CD4-positive, alpha-beta T cell treated with Interleukin-12 subunit alpha and Interleukin-12 subunit beta, for 1 hour (primary cell): ENCODE data around the gene C1QTNF12.
"Not testable (repeated sequence)": the region's sequence is repeated elsewhere in the genome, so short reads cannot be mapped to it uniquely, and the experiment has no call there.

Source experiments
- DNase-seq: peaks from one replicate; pipeline ENCODE4 v3.0.0-alpha.2; 2020

C1QTNF12 gene

GRCh38 chr1:1196431-1197187, 49.9 kb downstream of the C1QTNF12 start:
- no peak for DNase-seq

GRCh38 chr1:1195726-1196125, 50.8 kb downstream of the C1QTNF12 start:
- not testable (repeated sequence) for DNase-seq

- no peak for DNase-seq
Observed at GRCh38 chr1:1194723-1195122, 51.8 kb downstream of the C1QTNF12 start.
